Caco-2 (cell line): Measurements from ENCODE around the gene ERBB2. TPM values are rescaled to one million over a fixed set of nuclear protein-coding genes. Genes with fewer than 3 reads are reported as not detected.

ENCODE experiments used
- BruUV-seq: library from RNA; stranded (reverse); fragments of 400-500 nt; replicated peaks from 2 replicates; lab custom pipeline; 2021; lab: Mats Ljungman, UMichigan
- CTCF ChIA-PET: fragments of 300-600 bp; sonication (Branson Sonifier 250); formaldehyde crosslinking; loops from one replicate; lab custom pipeline; 2022; ENCODE audit warnings: antibody characterized with exemption; lab: Charles Lee
- POLR2A ChIA-PET: fragments of 300-600 bp; sonication (Branson Sonifier 250); formaldehyde crosslinking; loops from one replicate; lab custom pipeline; 2022; ENCODE audit warnings: antibody characterized with exemption; lab: Charles Lee
- DNase-seq, 2 experiments: peaks; one replicate each; pipeline versions ENCODE4 v3.0.0 to v3.0.0-alpha.2; 2020 to 2022
- H3K27me3 ChIP-seq: replicated peaks from 2 replicates; pipeline ENCODE4 v1.6.0; 2011; ENCODE audit warnings: low read length; ENCODE audit not compliant: control insufficient read depth, insufficient read depth
- H3K36me3 ChIP-seq: 2 replicates; pipeline ENCODE4 v1.5.1; 2011; ENCODE audit warnings: low read length; ENCODE audit not compliant: control insufficient read depth, insufficient read depth
- H3K4me1 ChIP-seq: fragments of 250-450 bp; sonication (Bioruptor Pico); 2 replicates; pipeline ENCODE4 v1.5.1; 2020; ENCODE audit warnings: mild to moderate bottlenecking
- H3K4me3 ChIP-seq: 2 replicates; pipeline ENCODE4 v1.5.1; 2011; ENCODE audit warnings: low read depth, mild to moderate bottlenecking, control low read depth, low read length
- H3K9me3 ChIP-seq: fragments of 250-450 bp; sonication (Bioruptor Pico); 2 replicates; pipeline ENCODE4 v1.5.1; 2020; ENCODE audit warnings: mild to moderate bottlenecking, moderate library complexity
- H3K27ac Mint-ChIP-seq: one replicate; pipeline ENCODE4 v1.8.0; 2022; ENCODE audit warnings: mixed read lengths; ENCODE audit not compliant: unreplicated experiment
- H3K27me3 Mint-ChIP-seq: one replicate; pipeline ENCODE4 v1.8.0; 2022; ENCODE audit warnings: mixed read lengths; ENCODE audit not compliant: insufficient read depth, unreplicated experiment
- H3K36me3 Mint-ChIP-seq: one replicate; pipeline ENCODE4 v1.8.0; 2022; ENCODE audit warnings: mild to moderate bottlenecking, mixed read lengths; ENCODE audit not compliant: insufficient read depth, unreplicated experiment
- H3K4me1 Mint-ChIP-seq: one replicate; pipeline ENCODE4 v1.8.0; 2022; ENCODE audit warnings: low read depth, mixed read lengths; ENCODE audit not compliant: unreplicated experiment
- H3K4me3 Mint-ChIP-seq: one replicate; pipeline ENCODE4 v1.8.0; 2022; ENCODE audit warnings: mild to moderate bottlenecking, moderate library complexity, mixed read lengths; ENCODE audit not compliant: unreplicated experiment
- H3K9me3 Mint-ChIP-seq: one replicate; pipeline ENCODE4 v1.8.0; 2022; ENCODE audit warnings: mixed read lengths; ENCODE audit not compliant: unreplicated experiment
- CTCF ChIP-seq, 2 experiments: fragments of 200-600 bp in 1 of 2; IDR thresholded peaks; 1 replicate in 1 of 2; 2 replicates in 1 of 2; pipeline versions ENCODE4 v1.5.1 to v1.8.0; 2011 to 2022; ENCODE audit warnings: antibody characterized with exemption in 1 of 2, control low read depth in 1 of 2, inconsistent platforms in 1 of 2, low read depth in 1 of 2, low read length in 1 of 2, mild to moderate bottlenecking in 1 of 2, moderate library complexity in 1 of 2; ENCODE audit not compliant: insufficient read depth in 1 of 2, severe bottlenecking in 1 of 2, unreplicated experiment in 1 of 2
- intact Hi-C: fragments of 100-400 bp; cut with micrococcal nuclease; formaldehyde crosslinking; loops from one replicate; pipeline ENCODE4 v1.10.0; 2022; ENCODE audit not compliant: unreplicated experiment
- total RNA-seq: library from RNA; stranded (reverse); gene quantifications from 2 replicates; pipeline ENCODE4 v1.2.3, GENCODE V29; 2022

The ERBB2 gene
- total RNA-seq, 1 experiment from 2014 or later: 121 TPM

- Mint-ChIP-seq H3K4me3 (no peak overlapping the region), H3K9me3 (no peaks in the 10 kb centered on the region), H3K27me3 (no peaks in the 10 kb centered on the region), H3K4me1 (no peaks in the 10 kb centered on the region), H3K36me3 (peaks cover 72% of the 10 kb centered on the region), H3K27ac (no peak overlapping the region)
- no peaks in the 10 kb centered on the region for H3K4me1 ChIP-seq
- intact Hi-C loops: no loop called here
- CTCF ChIA-PET: interaction anchor here (0.7 kb wide), 1 partner anchor 12 kb away, joined by 3 read pairs; no protein-coding TSS in a partner anchor
- TF ChIP-seq CTCF (IDR thresholded peaks at IDR 0.05; ENCODE audit: insufficient read depth in 1 of 2, low read depth in 1 of 2, low read length in 1 of 2, severe bottlenecking in 1 of 2, unreplicated experiment in 1 of 2): no peak
- no peak for DNase-seq
- H3K36me3 ChIP-seq: peaks cover 7% of the 10 kb centered on the region
- H3K9me3 ChIP-seq: no peaks in the 10 kb centered on the region
- no TSS peak for BruUV-seq
- no peak overlapping the region for H3K4me3 ChIP-seq
- POLR2A ChIA-PET: no interaction called here
- no peaks in the 10 kb centered on the region for H3K27me3 ChIP-seq
Measured at GRCh38 chr17:39716073-39716818, 16.4 kb downstream of the ERBB2 start.

GRCh38 chr17:39716879-39717536, 17.1 kb downstream of the ERBB2 start:
- Mint-ChIP-seq H3K27me3 (no peaks in the 10 kb centered on the region), H3K4me3 (no peak overlapping the region), H3K9me3 (no peaks in the 10 kb centered on the region), H3K4me1 (no peaks in the 10 kb centered on the region), H3K36me3 (peaks cover 72% of the 10 kb centered on the region), H3K27ac (no peak overlapping the region)
- CTCF ChIA-PET: no interaction called here
- no peaks in the 10 kb centered on the region for H3K9me3 ChIP-seq
- intact Hi-C loops: no loop called here
- peaks cover 7% of the 10 kb centered on the region for H3K36me3 ChIP-seq
- DNase-seq: no peak
- H3K27me3 ChIP-seq: no peaks in the 10 kb centered on the region
- POLR2A ChIA-PET: no interaction called here
- H3K4me1 ChIP-seq: no peaks in the 10 kb centered on the region
- TF ChIP-seq CTCF (IDR thresholded peaks at IDR 0.05; ENCODE audit: insufficient read depth in 1 of 2, low read depth in 1 of 2, low read length in 1 of 2, severe bottlenecking in 1 of 2, unreplicated experiment in 1 of 2): no peak
- no peak overlapping the region for H3K4me3 ChIP-seq
- BruUV-seq: no TSS peak

- Mint-ChIP-seq H3K36me3 (peaks cover 72% of the 10 kb centered on the region), H3K9me3 (no peaks in the 10 kb centered on the region), H3K4me3 (no peak overlapping the region), H3K27ac (no peak overlapping the region), H3K4me1 (no peaks in the 10 kb centered on the region), H3K27me3 (no peaks in the 10 kb centered on the region)
- POLR2A ChIA-PET: no interaction called here
- no TSS peak for BruUV-seq
- no peaks in the 10 kb centered on the region for H3K27me3 ChIP-seq
- CTCF ChIA-PET: no interaction called here
- no peaks in the 10 kb centered on the region for H3K4me1 ChIP-seq
- no peak overlapping the region for H3K4me3 ChIP-seq
- no peaks in the 10 kb centered on the region for H3K9me3 ChIP-seq
- DNase-seq: no peak
- peaks cover 8% of the 10 kb centered on the region for H3K36me3 ChIP-seq
- intact Hi-C loops: no loop called here
- no peak for TF ChIP-seq CTCF (IDR thresholded peaks at IDR 0.05; ENCODE audit: insufficient read depth in 1 of 2, low read depth in 1 of 2, low read length in 1 of 2, severe bottlenecking in 1 of 2, unreplicated experiment in 1 of 2)
Measured at GRCh38 chr17:39717660-39718059, 17.8 kb downstream of the ERBB2 start.
